A549 (cell line): ENCODE measurements around the gene ANXA2. TPM values are rescaled to one million over a fixed set of nuclear protein-coding genes. Genes with fewer than 3 reads are reported as not detected.

Source experiments
- ATAC-seq, 2 experiments: fragments of 200-7000 bp in 1 of 2; fragments of >200 bp in 1 of 2; cut with Nextera tagmentation in 1 of 2; cut with Tn5 transposase in 1 of 2; 3 replicates each; pipeline versions ENCODE4 v1.8.0 to v1.9.1; 2018 to 2020; ENCODE audit warnings: mild to moderate bottlenecking in 1 of 2, moderate library complexity in 1 of 2
- CTCF ChIA-PET: fragments of 300-600 bp; sonication (Branson Sonifier 250); formaldehyde crosslinking; extraction: SDS; loops from one replicate; lab custom pipeline; 2021; ENCODE audit warnings: antibody characterized with exemption, inconsistent platforms; lab: Yijun Ruan, JAX
- POLR2A ChIA-PET: fragments of 350-600 bp; formaldehyde crosslinking; extraction: SDS; loops from one replicate; lab custom pipeline; 2021; ENCODE audit warnings: antibody characterized with exemption, inconsistent platforms; lab: Yijun Ruan, JAX
- DNase-seq, 2 experiments: peaks; one replicate each; pipeline versions ENCODE4 v3.0.0 to v3.0.0-alpha.2; 2011 to 2016; ENCODE audit warnings: low read depth in 1 of 2, low spot score in 1 of 2
- FAIRE-seq: peaks from 2 replicates; lab custom pipeline; 2011; peaks lifted over from hg19 to GRCh38; lab: Jason Lieb, UNC
- H3K27ac ChIP-seq, 2 experiments: fragments of >200 bp; sonication (Bioruptor Twin); formaldehyde crosslinking; 3 replicates each; pipeline ENCODE4 v1.5.1; 2016 to 2017
- H3K4me1 ChIP-seq: fragments of >200 bp; sonication (Bioruptor Twin); formaldehyde crosslinking; 3 replicates; pipeline ENCODE4 v1.6.1; 2016
- H3K4me2 ChIP-seq: fragments of >200 bp; sonication (Bioruptor Twin); formaldehyde crosslinking; 3 replicates; pipeline ENCODE4 v1.6.1; 2016
- H3K4me3 ChIP-seq: fragments of >200 bp; sonication (Bioruptor Twin); formaldehyde crosslinking; 3 replicates; pipeline ENCODE4 v1.5.1; 2016
- H3K9me3 ChIP-seq: fragments of >200 bp; sonication (Bioruptor Twin); formaldehyde crosslinking; 3 replicates; pipeline ENCODE4 v1.6.1; 2016
- ATOH8 ChIP-seq: fragments of 250-450 bp; sonication (Bioruptor Pico); IDR thresholded peaks from 2 replicates; pipeline ENCODE4 v1.5.0; 2020; ENCODE audit warnings: low read depth, mild to moderate bottlenecking, moderate library complexity
- CEBPB ChIP-seq, 2 experiments: fragments of >200 bp in 1 of 2; sonication (Bioruptor Twin) in 1 of 2; formaldehyde crosslinking in 1 of 2; IDR thresholded peaks; 2 replicates each; pipeline ENCODE4 v1.6.1; 2012 to 2016
- ESRRA ChIP-seq: fragments of 150-350 bp; IDR thresholded peaks from 2 replicates; pipeline ENCODE4 v1.6.1; 2014; ENCODE audit warnings: mild to moderate bottlenecking, low read length, borderline replicate concordance
- HDAC2 ChIP-seq: fragments of 200-600 bp; sonication (generic); IDR thresholded peaks from 2 replicates; pipeline ENCODE4 v1.6.1; 2016
- HES2 ChIP-seq: fragments of >200 bp; sonication (Bioruptor Twin); formaldehyde crosslinking; IDR thresholded peaks from 2 replicates; pipeline ENCODE4 v1.6.1; 2016
- HEYL ChIP-seq: fragments of 250-450 bp; sonication (Bioruptor Pico); IDR thresholded peaks from 2 replicates; pipeline ENCODE4 v1.8.0; 2021; ENCODE audit warnings: mild to moderate bottlenecking, moderate library complexity
- JUN ChIP-seq, 2 experiments: fragments of >200 bp; sonication (Bioruptor Twin); formaldehyde crosslinking; IDR thresholded peaks; 2 replicates in 1 of 2; 3 replicates in 1 of 2; pipeline ENCODE4 v1.6.1; 2016 to 2017
- JUNB ChIP-seq: fragments of >200 bp; sonication (Bioruptor Twin); formaldehyde crosslinking; IDR thresholded peaks from 2 replicates; pipeline ENCODE4 v1.6.1; 2016
- NFE2L2 ChIP-seq: fragments of 150-350 bp; conservative IDR thresholded peaks from 2 replicates; pipeline ENCODE4 v1.6.1; 2014; ENCODE audit warnings: low read length
- NPAS2 ChIP-seq: fragments of 250-450 bp; sonication (Bioruptor Pico); IDR thresholded peaks from 2 replicates; pipeline ENCODE4 v1.8.0; 2022; ENCODE audit warnings: mild to moderate bottlenecking, moderate library complexity, borderline replicate concordance
- PBX3 ChIP-seq: IDR thresholded peaks from 2 replicates; pipeline ENCODE4 v1.6.1; 2012
- PHF8 ChIP-seq: fragments of 200-600 bp; sonication (generic); IDR thresholded peaks from 2 replicates; pipeline ENCODE4 v1.6.1; 2016; ENCODE audit warnings: low read depth, mild to moderate bottlenecking, antibody characterized with exemption, moderate library complexity, borderline replicate concordance
- POLR2A ChIP-seq: IDR thresholded peaks from 2 replicates; pipeline ENCODE4 v1.6.1; 2012; ENCODE audit warnings: mild to moderate bottlenecking, low read length
- POLR2AphosphoS2 ChIP-seq: conservative IDR thresholded peaks from 2 replicates; pipeline ENCODE4 v1.6.1; 2012; ENCODE audit warnings: low read length, improper control_type of control experiment, inconsistent platforms
- RAD21 ChIP-seq, 2 experiments: fragments of >200 bp in 1 of 2; sonication (Bioruptor Twin) in 1 of 2; formaldehyde crosslinking in 1 of 2; IDR thresholded peaks in 1 of 2; conservative IDR thresholded peaks in 1 of 2; 2 replicates in 1 of 2; 3 replicates in 1 of 2; pipeline ENCODE4 v1.6.1; 2012 to 2018; ENCODE audit warnings: inconsistent platforms in 1 of 2
- RARB ChIP-seq: fragments of 250-450 bp; sonication (Bioruptor Pico); IDR thresholded peaks from 2 replicates; pipeline ENCODE4 v1.8.0; 2021; ENCODE audit warnings: mild to moderate bottlenecking, moderate library complexity
- RNF2 ChIP-seq: fragments of 200-600 bp; sonication (generic); IDR thresholded peaks from 2 replicates; pipeline ENCODE4 v1.6.1; 2016; ENCODE audit warnings: low read depth, mild to moderate bottlenecking, antibody characterized with exemption, moderate library complexity, borderline replicate concordance
- SMC3 ChIP-seq: fragments of >200 bp; sonication (Bioruptor Twin); formaldehyde crosslinking; IDR thresholded peaks from 3 replicates; pipeline ENCODE4 v1.6.1; 2018; ENCODE audit warnings: inconsistent platforms
- ZC3H11A ChIP-seq: fragments of 450-650 bp; IDR thresholded peaks from 2 replicates; pipeline ENCODE4 v1.6.1; 2014; ENCODE audit warnings: antibody characterized with exemption, mild to moderate bottlenecking
- ZFP36 ChIP-seq: fragments of 450-650 bp; IDR thresholded peaks from 2 replicates; pipeline ENCODE4 v1.6.1; 2014; ENCODE audit warnings: borderline replicate concordance; ENCODE audit not compliant: partially characterized antibody
- ZNF302 ChIP-seq: fragments of 250-450 bp; sonication (Bioruptor Pico); IDR thresholded peaks from 2 replicates; pipeline ENCODE4 v1.9.0; 2021; ENCODE audit warnings: inconsistent platforms, mild to moderate bottlenecking, moderate library complexity
- WGBS: methylation state at CpG from one replicate; pipeline ENCODE4 v1.1.6; 2017; ENCODE audit errors: missing lambda C conversion rate; 5-methylcytosine and 5-hydroxymethylcytosine counted together
- polyA plus RNA-seq, 4 experiments: library from polyadenylated mRNA; depleted of rRNA in 3 of 4; stranded (reverse); fragments of >200 nt; fragmentation: RNase III in 1 of 4; extraction: RNeasy Plus Mini Kit Qiagen cat#74134 plus additional on column Dnase treatment in 1 of 4; gene quantifications; 2 replicates in 3 of 4; 3 replicates in 1 of 4; pipeline ENCODE4 v1.2.3, GENCODE V29; 2011 to 2017

The ANXA2 gene
- polyA plus RNA-seq, 2 of the 4 experiments (the other 2 are of a cell fraction) = 4,707 to 5,746 TPM

GRCh38 chr15:60344987-60345386 lies 52.8 kb downstream of the ANXA2 start:
- CTCF ChIA-PET = interaction anchor here (1.4 to 7.4 kb wide), 6 partner anchors 14 to 620 kb away, joined by 6 to 77 read pairs (median 9); no protein-coding TSS in a partner anchor
- H3K9me3 ChIP-seq = no peaks in the 10 kb centered on the region
- ATAC-seq (peak; percentile 12 to 14; a peak in 3 of 6 replicates), FAIRE-seq (peak; percentile 61), DNase-seq (no peak)
- POLR2A ChIA-PET = no interaction called here
- H3K4me1 ChIP-seq = peaks cover 79% of the 10 kb centered on the region
- no peak overlapping the region for H3K4me3 ChIP-seq
- WGBS = 90% methylated on average over 2 of the region's 2 CpGs
- H3K4me2 ChIP-seq = no peak overlapping the region
- H3K27ac ChIP-seq = peak overlapping the region in 1 of 2 experiments; percentile 5; a peak in 1 of 6 replicates
- no peak for TF ChIP-seq POLR2AphosphoS2
- TF ChIP-seq JUN (IDR thresholded peaks at IDR 0.05) = peak in 1 of 2 experiments; percentile 16; a peak in 1 of 5 replicates
- no peak for TF ChIP-seq ZC3H11A
- TF ChIP-seq CEBPB (IDR thresholded peaks at IDR 0.05) = peak; percentile 41 to 81; a peak in 3 of 4 replicates

- H3K4me2 ChIP-seq = no peak overlapping the region
- DNase-seq = no peak
- no peak for ATAC-seq
- FAIRE-seq = peak; percentile 85
- CTCF ChIA-PET = interaction anchor here (0.7 to 7.4 kb wide), 9 partner anchors 13 to 654 kb away, joined by 3 to 77 read pairs (median 7); no protein-coding TSS in a partner anchor
- H3K9me3 ChIP-seq = no peaks in the 10 kb centered on the region
- WGBS = 85% methylated on average over 8 of the region's 8 CpGs
- POLR2A ChIA-PET = no interaction called here
- no peak overlapping the region for H3K4me3 ChIP-seq
- TF ChIP-seq ESRRA (no peak), ATOH8 (CRISPR knock-in tag) (no peak), ZNF302 (CRISPR knock-in tag) (no peak), NFE2L2 (no peak), POLR2A (no peak), PHF8 (no peak), HDAC2 (no peak), RAD21 (conservative IDR thresholded peaks at IDR 0.05 in 1 of 2, IDR thresholded peaks at IDR 0.05 in 1 of 2) (no peak), HES2 (no peak), NPAS2 (CRISPR knock-in tag) (no peak), SMC3 (no peak), ZFP36 (no peak)
- peaks cover 79% of the 10 kb centered on the region for H3K4me1 ChIP-seq
- peak overlapping the region in 1 of 2 experiments; percentile 5; a peak in 1 of 6 replicates for H3K27ac ChIP-seq
These were observed 53.3 kb downstream of the ANXA2 start for GRCh38 chr15:60344461-60344860.

- H3K27ac ChIP-seq = peak overlapping the region; percentile 0 to 13; a peak in 3 of 6 replicates
- TF ChIP-seq RNF2 (no peak), RARB (CRISPR knock-in tag) (no peak), PBX3 (peak; percentile 1; the same call in 1 of the 2 replicates), SMC3 (no peak), JUNB (no peak), HEYL (CRISPR knock-in tag) (no peak), JUN (IDR thresholded peaks at IDR 0.05) (no peak; a peak in 1 of 5 replicates)
- CTCF ChIA-PET = interaction anchor here (0.7 to 7.4 kb wide), 16 partner anchors 10 to 653 kb away, joined by 3 to 77 read pairs (median 6); no protein-coding TSS in a partner anchor
- peak; percentile 28 for FAIRE-seq
- WGBS = 87% methylated on average over 5 of the region's 5 CpGs
- peaks cover 70% of the 10 kb centered on the region for H3K4me1 ChIP-seq
- H3K9me3 ChIP-seq = no peaks in the 10 kb centered on the region
- H3K4me3 ChIP-seq = no peak overlapping the region
- peak; percentile 16 to 35; a peak in 3 of 6 replicates for ATAC-seq
- no peak for DNase-seq
- POLR2A ChIA-PET = no interaction called here
- H3K4me2 ChIP-seq = no peak overlapping the region
These were observed 54.4 kb downstream of the ANXA2 start for GRCh38 chr15:60343221-60343970.
